ENCODE data around the gene DENND1B. TPM values are rescaled to one million over a fixed set of nuclear protein-coding genes. Genes with fewer than 3 reads are reported as not detected.

DENND1B gene, protein sequence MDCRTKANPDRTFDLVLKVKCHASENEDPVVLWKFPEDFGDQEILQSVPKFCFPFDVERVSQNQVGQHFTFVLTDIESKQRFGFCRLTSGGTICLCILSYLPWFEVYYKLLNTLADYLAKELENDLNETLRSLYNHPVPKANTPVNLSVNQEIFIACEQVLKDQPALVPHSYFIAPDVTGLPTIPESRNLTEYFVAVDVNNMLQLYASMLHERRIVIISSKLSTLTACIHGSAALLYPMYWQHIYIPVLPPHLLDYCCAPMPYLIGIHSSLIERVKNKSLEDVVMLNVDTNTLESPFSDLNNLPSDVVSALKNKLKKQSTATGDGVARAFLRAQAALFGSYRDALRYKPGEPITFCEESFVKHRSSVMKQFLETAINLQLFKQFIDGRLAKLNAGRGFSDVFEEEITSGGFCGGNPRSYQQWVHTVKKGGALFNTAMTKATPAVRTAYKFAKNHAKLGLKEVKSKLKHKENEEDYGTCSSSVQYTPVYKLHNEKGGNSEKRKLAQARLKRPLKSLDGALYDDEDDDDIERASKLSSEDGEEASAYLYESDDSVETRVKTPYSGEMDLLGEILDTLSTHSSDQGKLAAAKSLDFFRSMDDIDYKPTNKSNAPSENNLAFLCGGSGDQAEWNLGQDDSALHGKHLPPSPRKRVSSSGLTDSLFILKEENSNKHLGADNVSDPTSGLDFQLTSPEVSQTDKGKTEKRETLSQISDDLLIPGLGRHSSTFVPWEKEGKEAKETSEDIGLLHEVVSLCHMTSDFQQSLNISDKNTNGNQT
- 1.9 TPM for polyA plus RNA-seq (2013, experiment 1 of 2; ENCODE audit: insufficient read length)
- polyA plus RNA-seq (2013, experiment 2 of 2; ENCODE audit: insufficient read length): 2.3 TPM

- DNase-seq: peak; percentile 46
Measured at GRCh38 chr1:197775282-197776262, at the start of gene DENND1B. TSS of gene DENND1B (minus strand) at chr1:197775480. CDS start at chr1:197775155, 325 bp downstream.

DNA sequence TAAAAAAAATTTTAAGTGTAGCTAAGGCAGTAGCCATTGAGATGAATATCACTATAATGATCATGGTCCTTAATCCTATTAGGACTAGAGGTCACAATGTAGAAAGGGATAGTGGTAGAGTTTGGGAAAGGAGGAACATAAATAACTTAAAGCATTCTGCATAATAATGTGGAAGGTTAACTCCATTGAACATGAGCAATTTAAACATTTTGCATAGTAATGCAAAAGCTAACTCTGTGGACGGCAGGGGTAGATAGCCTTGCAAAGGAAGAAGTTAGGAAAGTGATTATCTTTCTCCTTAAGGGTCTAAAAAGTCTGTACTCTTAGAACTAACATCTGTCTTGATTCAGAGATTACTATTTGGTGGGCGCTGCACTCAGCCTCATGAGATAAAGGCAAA lies 39.0 kb upstream of the DENND1B start:
- DNase-seq: no peak

GRCh38 chr1:197813741-197814140 lies 38.5 kb upstream of the DENND1B start:
- DNase-seq: no peak

- DNase-seq: peak; percentile 2
Measured at GRCh38 chr1:197811769-197812168, 36.5 kb upstream of the DENND1B start.

GRCh38 chr1:197810812-197811211 lies 35.5 kb upstream of the DENND1B start:
- DNase-seq: no peak

DNA sequence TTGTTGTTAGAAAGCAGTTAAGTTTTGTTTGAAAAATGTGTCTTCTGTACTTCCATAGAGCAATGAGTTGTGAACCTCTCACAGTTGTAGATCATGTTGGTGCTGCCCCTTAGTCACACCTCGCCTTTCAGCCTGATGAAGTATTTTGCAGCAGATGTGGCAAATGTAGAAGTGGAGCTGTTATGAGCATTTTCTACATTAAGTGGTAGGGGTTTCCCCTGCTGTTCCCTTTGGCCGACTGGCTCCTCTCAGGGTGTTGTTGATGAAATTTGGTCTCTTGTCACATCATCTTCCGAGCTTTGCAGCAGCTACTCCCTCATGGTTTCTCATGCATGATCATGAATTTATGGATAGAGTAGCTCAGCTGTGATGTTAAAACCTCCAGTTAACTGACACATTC lies 33.6 kb upstream of the DENND1B start:
- no peak for DNase-seq

GRCh38 chr1:197807739-197808453 lies 32.6 kb upstream of the DENND1B start:
- no peak for DNase-seq

DNA sequence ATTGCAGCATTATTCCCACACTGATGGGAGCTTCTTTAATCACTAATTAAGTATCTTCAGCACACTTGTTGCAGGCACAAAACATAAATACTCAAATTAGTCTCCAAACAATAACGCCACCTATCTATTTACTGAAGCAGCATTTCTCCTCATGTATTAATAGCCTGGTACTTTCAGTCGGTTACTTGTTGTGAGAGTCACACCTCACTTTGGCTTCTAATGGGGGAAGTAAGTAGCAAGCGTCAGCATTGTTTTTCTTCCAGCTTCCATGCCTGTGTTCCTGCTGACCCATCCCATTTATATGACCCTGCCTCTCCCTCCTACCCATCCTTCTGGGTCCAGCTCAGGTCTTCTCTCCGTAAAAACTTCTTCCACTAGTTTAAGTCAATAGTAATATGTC lies 31.9 kb upstream of the DENND1B start:
- no peak for DNase-seq

- DNase-seq: no peak
Measured at GRCh38 chr1:197806718-197807117, 31.4 kb upstream of the DENND1B start.

DNA sequence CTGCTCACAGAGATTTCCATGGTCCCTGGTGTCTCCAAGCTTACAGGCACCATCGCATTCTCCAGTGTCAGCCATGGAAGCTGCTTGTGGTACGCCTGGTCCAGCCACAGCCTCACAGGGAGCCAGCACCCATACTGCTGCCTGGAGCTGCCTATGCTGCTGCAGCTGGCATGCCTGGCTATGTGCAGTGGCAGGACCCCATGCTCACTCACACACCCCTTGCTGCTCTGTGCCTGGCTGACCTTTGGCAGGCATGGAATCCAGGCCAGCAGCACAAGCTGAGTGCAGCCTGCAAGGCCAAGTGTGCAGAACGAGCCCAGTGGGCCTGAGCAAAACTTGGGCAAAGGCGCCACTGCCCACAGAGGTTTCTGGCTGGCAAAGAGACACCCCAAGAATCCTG lies 26.4 kb upstream of the DENND1B start:
- no peak for DNase-seq

- no peak for DNase-seq
Measured at GRCh38 chr1:197801111-197801482, 25.8 kb upstream of the DENND1B start.

GRCh38 chr1:197800379-197801110 lies 25.3 kb upstream of the DENND1B start:
- DNase-seq: no peak

- peak; percentile 92 for DNase-seq
Measured at GRCh38 chr1:197799271-197799670, 24.0 kb upstream of the DENND1B start.

- DNase-seq: no peak
Measured at GRCh38 chr1:197798492-197798891, 23.2 kb upstream of the DENND1B start.

- no peak for DNase-seq
Measured at GRCh38 chr1:197797010-197797409, 21.7 kb upstream of the DENND1B start.

DNA sequence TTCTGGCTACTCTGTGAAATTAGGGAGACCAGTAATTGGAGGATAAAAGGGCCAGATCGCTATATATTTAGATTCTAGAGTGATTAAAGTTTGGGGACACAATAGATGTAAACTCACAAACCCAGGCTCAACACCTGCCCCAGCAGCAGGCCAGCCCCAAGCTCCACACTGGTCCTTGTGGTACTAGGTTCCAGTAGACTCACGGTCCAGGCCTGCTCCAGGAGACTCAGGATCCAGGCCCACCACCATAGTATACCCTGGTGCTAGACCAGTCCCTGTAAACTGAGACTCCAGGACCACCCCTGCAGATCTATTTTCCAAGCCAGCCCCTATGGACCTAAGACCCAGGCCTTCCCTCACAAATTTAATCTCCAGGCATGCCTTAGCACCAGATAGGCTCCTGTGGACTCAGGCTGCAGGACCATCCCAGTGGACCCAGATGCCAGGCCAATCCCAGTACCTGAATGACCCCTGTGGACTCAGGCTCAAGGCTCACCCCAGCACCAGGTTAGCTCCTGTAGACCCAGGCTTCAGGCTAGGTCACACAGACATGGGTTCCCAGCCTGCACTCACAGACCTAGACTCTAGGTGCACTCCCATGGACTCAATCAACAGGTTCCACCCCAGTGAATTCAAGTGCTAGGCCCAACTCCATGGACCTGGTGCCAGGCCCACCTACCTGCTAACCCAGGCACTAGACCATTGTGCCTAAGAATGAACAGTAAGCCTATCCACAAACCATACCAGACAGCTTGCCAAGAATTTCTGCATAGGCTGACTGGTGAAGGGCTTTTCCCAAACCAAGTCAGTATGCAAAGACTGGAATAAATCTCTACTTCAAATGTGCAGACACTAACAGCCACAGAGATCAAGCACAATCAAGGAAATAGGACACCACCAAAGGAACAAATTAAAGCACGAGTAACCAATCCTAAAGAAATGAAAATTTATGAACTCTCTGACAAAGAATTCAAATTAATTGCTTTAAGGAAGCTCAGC lies 13.8 kb upstream of the DENND1B start:
- no peak for DNase-seq

GRCh38 chr1:197787623-197788536 lies 12.6 kb upstream of the DENND1B start:
- DNase-seq: no peak

GRCh38 chr1:197787056-197787455 lies 11.8 kb upstream of the DENND1B start:
- DNase-seq: peak; percentile 56

GRCh38 chr1:197786280-197786679 lies 11.0 kb upstream of the DENND1B start:
- no peak for DNase-seq
